HepG2 (cell line): ENCODE data around the gene ZFP36L2. TPM values are rescaled to one million over a fixed set of nuclear protein-coding genes. Genes with fewer than 3 reads are reported as not detected.

Experiments used
- ATAC-seq: fragments of 200-7000 bp; cut with Tn5 transposase; 3 replicates; pipeline ENCODE4 v1.9.1; 2020; ENCODE audit warnings: mild to moderate bottlenecking, moderate library complexity
- BruUV-seq: library from RNA; stranded (reverse); fragments of 400-500 nt; replicated peaks from 2 replicates; lab custom pipeline; 2021; lab: Mats Ljungman, UMichigan
- CTCF ChIA-PET: fragments of 300-600 bp; formaldehyde crosslinking; extraction: SDS; loops from one replicate; lab custom pipeline; 2021; ENCODE audit warnings: low total read pairs, inconsistent platforms, low intra/inter-chr PET ratio; lab: Yijun Ruan, JAX
- POLR2A ChIA-PET: fragments of 350-600 bp; sonication (Branson Sonifier 250); formaldehyde crosslinking; loops from one replicate; lab custom pipeline; 2020; ENCODE audit warnings: antibody characterized with exemption, inconsistent platforms; lab: Yijun Ruan, JAX
- DNase-seq: peaks from one replicate; pipeline ENCODE4 v3.0.0-alpha.2; 2015; ENCODE audit warnings: low spot score
- FAIRE-seq: peaks from 3 replicates; lab custom pipeline; 2011; peaks lifted over from hg19 to GRCh38; lab: Jason Lieb, UNC
- H2AFZ ChIP-seq: one replicate; pipeline ENCODE4 v1.6.1; 2011; ENCODE audit warnings: low read length, inconsistent platforms
- H3K27ac ChIP-seq: fragments of 300-600 bp; 3 replicates; pipeline ENCODE4 v1.8.0; 2011; ENCODE audit warnings: mixed run types, mild to moderate bottlenecking, mixed read lengths, low read length, inconsistent platforms; ENCODE audit not compliant: insufficient read depth; ENCODE audit errors: extremely low read length
- H3K27me3 ChIP-seq, 2 experiments: fragments of 200-600 bp in 1 of 2; 2 replicates in 1 of 2; 3 replicates in 1 of 2; pipeline versions ENCODE4 v1.6.0 to v1.8.0; 2011; ENCODE audit warnings: low read length in 2 of 2, mild to moderate bottlenecking in 2 of 2, moderate library complexity in 2 of 2, inconsistent platforms in 1 of 2; ENCODE audit not compliant: insufficient read depth in 2 of 2, control insufficient read depth in 1 of 2
- H3K36me3 ChIP-seq, 2 experiments: fragments of 200-600 bp in 1 of 2; replicated peaks in 1 of 2; 2 replicates in 1 of 2; 3 replicates in 1 of 2; pipeline versions ENCODE4 v1.5.1 to v1.8.0; 2011; ENCODE audit warnings: low read length in 2 of 2, inconsistent platforms in 1 of 2; ENCODE audit not compliant: insufficient read depth in 2 of 2, control insufficient read depth in 1 of 2
- H3K4me1 ChIP-seq: 2 replicates; pipeline ENCODE4 v1.5.1; 2012; ENCODE audit warnings: low read length, inconsistent platforms; ENCODE audit not compliant: insufficient read depth
- H3K4me2 ChIP-seq: 2 replicates; pipeline ENCODE4 v1.6.0; 2011; ENCODE audit warnings: low read depth, low read length, inconsistent platforms
- H3K4me3 ChIP-seq, 3 experiments: fragments of 200-600 bp in 1 of 3; sonication (generic), shearing (Covaris generic) in 1 of 3; replicated peaks in 1 of 3; 2 replicates each; pipeline ENCODE4 v1.5.1; 2011 to 2016; ENCODE audit warnings: low read length in 3 of 3, inconsistent platforms in 2 of 3, low read depth in 2 of 3, mild to moderate bottlenecking in 2 of 3, control low read depth in 1 of 3, mixed read lengths in 1 of 3; ENCODE audit not compliant: insufficient read depth in 1 of 3
- H3K79me2 ChIP-seq: one replicate; pipeline ENCODE4 v1.6.1; 2011; ENCODE audit warnings: low read length, inconsistent platforms; ENCODE audit not compliant: insufficient read depth
- H3K9ac ChIP-seq: 2 replicates; pipeline ENCODE4 v1.6.0; 2011; ENCODE audit warnings: mild to moderate bottlenecking, low read depth, low read length, inconsistent platforms; ENCODE audit not compliant: insufficient read depth
- H3K9me3 ChIP-seq: 2 replicates; pipeline ENCODE4 v1.5.1; 2012; ENCODE audit warnings: mild to moderate bottlenecking, low read length
- H4K20me1 ChIP-seq: 2 replicates; pipeline ENCODE4 v1.6.0; 2011; ENCODE audit warnings: inconsistent platforms, mild to moderate bottlenecking, low read length, moderate library complexity; ENCODE audit not compliant: insufficient read depth
- DPF2 ChIP-seq: sonication (generic); formaldehyde crosslinking; IDR thresholded peaks from 2 replicates; pipeline ENCODE4 v1.4.0; 2020; ENCODE audit warnings: mild to moderate bottlenecking, low read depth, missing genetic modification reagents, borderline replicate concordance
- NCOA1 ChIP-seq: sonication (generic); formaldehyde crosslinking; IDR thresholded peaks from 2 replicates; pipeline ENCODE4 v1.9.0; 2021; ENCODE audit warnings: missing genetic modification reagents
- PHF20 ChIP-seq: sonication (generic); formaldehyde crosslinking; IDR thresholded peaks from 2 replicates; pipeline ENCODE4 v1.5.0; 2020; ENCODE audit warnings: mild to moderate bottlenecking, missing genetic modification reagents
- RELA ChIP-seq: sonication (generic); formaldehyde crosslinking; IDR thresholded peaks from 2 replicates; pipeline ENCODE4 v1.4.0; 2020; ENCODE audit warnings: missing genetic modification reagents
- RFXAP ChIP-seq: sonication (generic); formaldehyde crosslinking; IDR thresholded peaks from 2 replicates; pipeline ENCODE4 v1.4.0; 2020; ENCODE audit warnings: missing genetic modification reagents, borderline replicate concordance
- SNAI1 ChIP-seq: sonication (generic); formaldehyde crosslinking; IDR thresholded peaks from 2 replicates; pipeline ENCODE4 v1.5.0; 2020; ENCODE audit warnings: mild to moderate bottlenecking, missing genetic modification reagents, borderline replicate concordance
- ZBTB20 ChIP-seq: sonication (generic); formaldehyde crosslinking; IDR thresholded peaks from 2 replicates; pipeline ENCODE4 v1.8.1; 2023; ENCODE audit warnings: missing genetic modification reagents, low read depth, mild to moderate bottlenecking, borderline replicate concordance
- ZKSCAN5 ChIP-seq: sonication (generic); formaldehyde crosslinking; IDR thresholded peaks from 2 replicates; pipeline ENCODE4 v1.5.1; 2020; ENCODE audit warnings: mild to moderate bottlenecking, missing genetic modification reagents
- ZNF251 ChIP-seq: sonication (generic); formaldehyde crosslinking; IDR thresholded peaks from 2 replicates; pipeline ENCODE4 v1.9.0; 2021; ENCODE audit warnings: mild to moderate bottlenecking, missing genetic modification reagents
- ZNF3 ChIP-seq: IDR thresholded peaks from 2 replicates; pipeline ENCODE4 v1.7.0; 2017; ENCODE audit warnings: inconsistent platforms
- ZNF431 ChIP-seq: sonication (generic); formaldehyde crosslinking; IDR thresholded peaks from 2 replicates; pipeline ENCODE4 v1.9.0; 2022; ENCODE audit warnings: missing genetic modification reagents, low read depth, mild to moderate bottlenecking, borderline replicate concordance
- ZNF615 ChIP-seq: sonication (generic); formaldehyde crosslinking; IDR thresholded peaks from 2 replicates; pipeline ENCODE4 v1.5.0; 2020; ENCODE audit warnings: mild to moderate bottlenecking, missing genetic modification reagents, borderline replicate concordance
- ZNF616 ChIP-seq: sonication (generic); formaldehyde crosslinking; IDR thresholded peaks from 2 replicates; pipeline ENCODE4 v1.5.0; 2020; ENCODE audit warnings: low read depth, mild to moderate bottlenecking, missing genetic modification reagents
- ZNF816 ChIP-seq: sonication (generic); formaldehyde crosslinking; IDR thresholded peaks from 2 replicates; pipeline ENCODE4 v1.8.0; 2022; ENCODE audit warnings: missing genetic modification reagents, mild to moderate bottlenecking, borderline replicate concordance
- WGBS: methylation state at CpG from one replicate; pipeline ENCODE4 v1.1.6; 2017; ENCODE audit warnings: low lambda C conversion rate; 5-methylcytosine and 5-hydroxymethylcytosine counted together
- in situ Hi-C: cut with HindIII; loops from 2 replicates; pipeline ENCODE4 v1.10.0; 2017; ENCODE audit warnings: low pct_unique_long_range_greater_than_20kb; ENCODE audit not compliant: extremely low pct_ligation_motif_present
- intact Hi-C: fragments of 100-400 bp; cut with micrococcal nuclease; formaldehyde crosslinking; loops from one replicate; pipeline ENCODE4 v1.10.0; 2022; ENCODE audit not compliant: unreplicated experiment
- polyA plus RNA-seq, 8 experiments: library from polyadenylated mRNA; depleted of rRNA in 3 of 8; stranded (reverse) in 7 of 8; unstranded in 1 of 8; fragments of >200 nt; fragmentation: Illumina TruSeq in 4 of 8; extraction: Trizol in 4 of 8; gene quantifications; 2 replicates each; pipeline versions ENCODE4 v1.2.1 to v1.2.3, GENCODE V29; 2011 to 2016; ENCODE audit warnings: low read depth in 4 of 8, missing spikeins in 1 of 8, mixed read lengths in 1 of 8; ENCODE audit not compliant: insufficient read depth in 1 of 8
- total RNA-seq, 5 experiments: library from RNA; depleted of rRNA; stranded (reverse); fragments of >200 nt; fragmentation: Illumina TruSeq; extraction: Trizol; gene quantifications; 2 replicates each; pipeline ENCODE4 v1.2.3, GENCODE V29; 2016; ENCODE audit warnings: low read depth in 1 of 5
- TF ChIP-seq, protein P1 (sequence below), 2 experiments: sonication (generic) in 1 of 2; formaldehyde crosslinking in 1 of 2; IDR thresholded peaks; 2 replicates each; pipeline versions ENCODE4 v1.4.0 to v1.6.1; 2016 to 2020; ENCODE audit warnings: borderline replicate concordance in 1 of 2, low read depth in 1 of 2, mild to moderate bottlenecking in 1 of 2, missing genetic modification reagents in 1 of 2
- TF ChIP-seq, protein P2 (sequence below): sonication (generic); formaldehyde crosslinking; IDR thresholded peaks from 2 replicates; pipeline ENCODE4 v1.4.0; 2020; ENCODE audit warnings: missing genetic modification reagents, borderline replicate concordance

The ZFP36L2 gene
- total and polyA plus RNA-seq, 2 of the 13 experiments (the other 11 are each of a cell fraction or from before 2014, with no cell fraction given) = 11.2 to 21.8 TPM

DNA sequence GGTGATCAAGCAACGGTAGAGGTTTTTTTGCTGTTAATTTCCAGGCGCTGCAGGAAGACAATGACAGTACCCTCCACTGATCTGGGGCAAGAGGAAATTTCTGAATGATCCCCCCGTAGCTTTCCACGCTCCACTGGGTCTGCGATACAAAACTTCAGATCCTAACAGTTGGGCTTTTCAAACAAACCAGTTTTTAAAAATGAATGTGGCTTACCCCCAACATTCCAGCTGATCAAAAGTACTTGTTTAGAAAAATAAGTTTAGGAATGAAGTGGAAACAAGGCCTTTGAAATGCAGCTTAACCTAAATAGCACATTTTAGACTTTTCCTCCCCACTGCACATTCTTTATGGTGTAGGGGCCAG, 5.7 kb downstream of the ZFP36L2 start:
- CTCF ChIA-PET = no interaction called here
- ATAC-seq (no peak), DNase-seq (no peak), FAIRE-seq (no peak)
- WGBS = 4% methylated on average over 5 of the region's 5 CpGs
- no TSS peak for BruUV-seq
- in situ Hi-C loops (loop anchor here (10.0 kb wide), 1 partner anchor 56 kb away; no protein-coding TSS in a partner anchor), intact Hi-C loops (loop anchor here (1.0 to 2.0 kb wide), 2 partner anchors 52 to 242 kb away; no protein-coding TSS in a partner anchor)
- Histone ChIP-seq H3K79me2 (peaks cover 50% of the 10 kb centered on the region), H3K36me3 (peaks cover 3 to 10% of the 10 kb centered on the region in 2 experiments; a peak in 4 of 5 replicates), H3K4me3 (peak overlapping the region; percentile 80 to 97 (median 89)), H3K4me2 (peak overlapping the region; percentile 99), H3K27ac (peak overlapping the region; percentile 89), H4K20me1 (peaks cover 35% of the 10 kb centered on the region), H3K9ac (peak overlapping the region; percentile 80), H3K4me1 (peaks cover 53% of the 10 kb centered on the region), H3K27me3 (no peaks in the 10 kb centered on the region; a peak in 1 of 5 replicates), H3K9me3 (no peaks in the 10 kb centered on the region), H2AFZ (no peak overlapping the region)
- POLR2A ChIA-PET = interaction anchor here (1.0 to 13.7 kb wide), 23 partner anchors 11 to 292 kb away, joined by 3 to 324 read pairs (median 12); no protein-coding TSS in a partner anchor
- TF ChIP-seq, protein P1, sequence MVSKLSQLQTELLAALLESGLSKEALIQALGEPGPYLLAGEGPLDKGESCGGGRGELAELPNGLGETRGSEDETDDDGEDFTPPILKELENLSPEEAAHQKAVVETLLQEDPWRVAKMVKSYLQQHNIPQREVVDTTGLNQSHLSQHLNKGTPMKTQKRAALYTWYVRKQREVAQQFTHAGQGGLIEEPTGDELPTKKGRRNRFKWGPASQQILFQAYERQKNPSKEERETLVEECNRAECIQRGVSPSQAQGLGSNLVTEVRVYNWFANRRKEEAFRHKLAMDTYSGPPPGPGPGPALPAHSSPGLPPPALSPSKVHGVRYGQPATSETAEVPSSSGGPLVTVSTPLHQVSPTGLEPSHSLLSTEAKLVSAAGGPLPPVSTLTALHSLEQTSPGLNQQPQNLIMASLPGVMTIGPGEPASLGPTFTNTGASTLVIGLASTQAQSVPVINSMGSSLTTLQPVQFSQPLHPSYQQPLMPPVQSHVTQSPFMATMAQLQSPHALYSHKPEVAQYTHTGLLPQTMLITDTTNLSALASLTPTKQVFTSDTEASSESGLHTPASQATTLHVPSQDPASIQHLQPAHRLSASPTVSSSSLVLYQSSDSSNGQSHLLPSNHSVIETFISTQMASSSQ (IDR thresholded peaks at IDR 0.05; ENCODE audit: low read depth) = no peak
- TF ChIP-seq, protein P1 (CRISPR knock-in tag; IDR thresholded peaks at IDR 0.05; ENCODE audit: borderline replicate concordance) = 0 out of 2 replicates have a peak, but pooled peaks have one; percentile 24
- TF ChIP-seq ZNF616 (CRISPR knock-in tag) = no peak
- TF ChIP-seq NCOA1 (CRISPR knock-in tag) = no peak
- TF ChIP-seq ZNF3 (CRISPR knock-in tag) = no peak
- TF ChIP-seq PHF20 (CRISPR knock-in tag) = 0 out of 2 replicates have a peak, but pooled peaks have one; percentile 5
- TF ChIP-seq RELA (CRISPR knock-in tag) = no peak
- TF ChIP-seq RFXAP (CRISPR knock-in tag) = 0 out of 2 replicates have a peak, but pooled peaks have one; percentile 23
- TF ChIP-seq ZNF816 (CRISPR knock-in tag) = no peak
- no peak for TF ChIP-seq ZBTB20 (CRISPR knock-in tag)
- TF ChIP-seq SNAI1 = no peak
- TF ChIP-seq, protein P2, sequence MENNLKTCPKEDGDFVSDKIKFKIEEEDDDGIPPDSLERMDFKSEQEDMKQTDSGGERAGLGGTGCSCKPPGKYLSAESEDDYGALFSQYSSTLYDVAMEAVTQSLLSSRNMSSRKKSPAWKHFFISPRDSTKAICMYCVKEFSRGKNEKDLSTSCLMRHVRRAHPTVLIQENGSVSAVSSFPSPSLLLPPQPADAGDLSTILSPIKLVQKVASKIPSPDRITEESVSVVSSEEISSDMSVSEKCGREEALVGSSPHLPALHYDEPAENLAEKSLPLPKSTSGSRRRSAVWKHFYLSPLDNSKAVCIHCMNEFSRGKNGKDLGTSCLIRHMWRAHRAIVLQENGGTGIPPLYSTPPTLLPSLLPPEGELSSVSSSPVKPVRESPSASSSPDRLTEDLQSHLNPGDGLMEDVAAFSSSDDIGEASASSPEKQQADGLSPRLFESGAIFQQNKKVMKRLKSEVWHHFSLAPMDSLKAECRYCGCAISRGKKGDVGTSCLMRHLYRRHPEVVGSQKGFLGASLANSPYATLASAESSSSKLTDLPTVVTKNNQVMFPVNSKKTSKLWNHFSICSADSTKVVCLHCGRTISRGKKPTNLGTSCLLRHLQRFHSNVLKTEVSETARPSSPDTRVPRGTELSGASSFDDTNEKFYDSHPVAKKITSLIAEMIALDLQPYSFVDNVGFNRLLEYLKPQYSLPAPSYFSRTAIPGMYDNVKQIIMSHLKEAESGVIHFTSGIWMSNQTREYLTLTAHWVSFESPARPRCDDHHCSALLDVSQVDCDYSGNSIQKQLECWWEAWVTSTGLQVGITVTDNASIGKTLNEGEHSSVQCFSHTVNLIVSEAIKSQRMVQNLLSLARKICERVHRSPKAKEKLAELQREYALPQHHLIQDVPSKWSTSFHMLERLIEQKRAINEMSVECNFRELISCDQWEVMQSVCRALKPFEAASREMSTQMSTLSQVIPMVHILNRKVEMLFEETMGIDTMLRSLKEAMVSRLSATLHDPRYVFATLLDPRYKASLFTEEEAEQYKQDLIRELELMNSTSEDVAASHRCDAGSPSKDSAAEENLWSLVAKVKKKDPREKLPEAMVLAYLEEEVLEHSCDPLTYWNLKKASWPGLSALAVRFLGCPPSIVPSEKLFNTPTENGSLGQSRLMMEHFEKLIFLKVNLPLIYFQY (CRISPR knock-in tag) = no peak
- no peak for TF ChIP-seq ZNF251
- no peak for TF ChIP-seq DPF2
- no peak for TF ChIP-seq ZKSCAN5 (CRISPR knock-in tag)
- TF ChIP-seq ZNF431 = no peak
- TF ChIP-seq ZNF615 (CRISPR knock-in tag) = no peak
